Measurements from ENCODE around the gene WIPI1. TPM values are rescaled to one million over a fixed set of nuclear protein-coding genes. Genes with fewer than 3 reads are reported as not detected.

The WIPI1 gene
- total and polyA plus RNA-seq, 2 of the 13 experiments (the other 11 are each of a cell fraction or from before 2014, with no cell fraction given), result 29.4 to 141 TPM

GRCh38 chr17:68435361-68435760 is 21.9 kb downstream of the WIPI1 start:
- peaks cover 41% of the 10 kb centered on the region for H3K4me1 ChIP-seq (ENCODE audit: insufficient read depth, low read length)
- H3K4me2 ChIP-seq (ENCODE audit: low read depth, low read length), result no peak overlapping the region
- H3K4me3 ChIP-seq (replicated peaks in 1 of 3; ENCODE audit: insufficient read depth in 1 of 3, low read depth in 2 of 3, low read length in 3 of 3), result no peak overlapping the region
- BruUV-seq (replicated peaks), result no TSS peak
- H3K36me3 ChIP-seq (replicated peaks in 1 of 2; ENCODE audit: control insufficient read depth in 1 of 2, insufficient read depth in 2 of 2, low read length in 2 of 2), result peaks cover 24 to 54% of the 10 kb centered on the region in 2 experiments
- no peak overlapping the region for H3K9ac ChIP-seq (ENCODE audit: insufficient read depth, low read depth, low read length)
- POLR2A ChIA-PET, result interaction anchor here (1.6 to 3.5 kb wide), 2 partner anchors 21 to 52 kb away, joined by 5 to 21 read pairs; partner anchors contain the start of gene WIPI1
- H3K79me2 ChIP-seq (ENCODE audit: insufficient read depth, low read length), result no peaks in the 10 kb centered on the region
- H3K27ac ChIP-seq (ENCODE audit: extremely low read length, insufficient read depth, low read length), result no peak overlapping the region
- intact Hi-C loops (cut with micrococcal nuclease; ENCODE audit: unreplicated experiment) (no loop called here), in situ Hi-C loops (cut with HindIII; ENCODE audit: extremely low pct_ligation_motif_present, low pct_unique_long_range_greater_than_20kb) (no loop called here)
- no peak for TF ChIP-seq MIXL1 (CRISPR knock-in tag; IDR thresholded peaks at IDR 0.05)
- TF ChIP-seq ZNF792 (CRISPR knock-in tag; IDR thresholded peaks at IDR 0.05), result no peak
- 0 out of 2 replicates have a peak, but pooled peaks have one; percentile 3 for TF ChIP-seq ZNF710 (CRISPR knock-in tag; IDR thresholded peaks at IDR 0.05; ENCODE audit: borderline replicate concordance)
- no peak for TF ChIP-seq EEA1 (CRISPR knock-in tag; IDR thresholded peaks at IDR 0.05; ENCODE audit: borderline replicate concordance)
- TF ChIP-seq ZC3H13 (CRISPR knock-in tag; IDR thresholded peaks at IDR 0.05), result 0 out of 2 replicates have a peak, but pooled peaks have one; percentile 9
- TF ChIP-seq KAT2B (IDR thresholded peaks at IDR 0.05; ENCODE audit: borderline replicate concordance, low read depth, low read length), result no peak
- no peaks in the 10 kb centered on the region for H3K9me3 ChIP-seq (ENCODE audit: low read length)
- H2AFZ ChIP-seq (ENCODE audit: low read length), result no peak overlapping the region
- no peaks in the 10 kb centered on the region for H3K27me3 ChIP-seq (ENCODE audit: control insufficient read depth in 1 of 2, insufficient read depth in 2 of 2, low read length in 2 of 2)
- H4K20me1 ChIP-seq (ENCODE audit: insufficient read depth, low read length), result no peaks in the 10 kb centered on the region
- ATAC-seq, result no peak
- DNase-seq (ENCODE audit: low spot score), result no peak
- FAIRE-seq, result no peak
- 97% methylated on average over 6 of the region's 6 CpGs for WGBS (ENCODE audit: low lambda C conversion rate)
- CTCF ChIA-PET (ENCODE audit: low intra/inter-chr PET ratio, low total read pairs), result interaction anchor here (1.4 to 3.5 kb wide), 5 partner anchors 28 to 263 kb away, joined by 4 to 49 read pairs (median 7); no protein-coding TSS in a partner anchor

Data from HepG2 (cell line).